Gastroesophageal sphincter (tissue), 4 donors: ENCODE data around the gene TTN. TPM values are rescaled to one million over a fixed set of nuclear protein-coding genes. Genes with fewer than 3 reads are reported as not detected.

Experiments used
- ATAC-seq: fragments of 150-250 bp; one replicate; pipeline ENCODE4 v1.9.1; 2016; ENCODE audit warnings: mild to moderate bottlenecking, moderate library complexity
- H3K27ac ChIP-seq, 4 donors: fragments of 200-600 bp; sonication (generic) in 3 of 4; 1 replicate in 3 of 4; 2 replicates in 1 of 4; pipeline ENCODE4 v1.5.1; 2016 to 2019
- H3K27me3 ChIP-seq: fragments of 200-600 bp; sonication (generic); one replicate; pipeline ENCODE4 v1.5.1; 2019
- H3K36me3 ChIP-seq, 2 donors: fragments of 200-600 bp; sonication (generic); one replicate each; pipeline ENCODE4 v1.5.1; 2019; ENCODE audit warnings: control low read depth in 1 of 2
- H3K4me1 ChIP-seq, 3 donors: fragments of 200-600 bp; sonication (generic); 1 replicate in 2 of 3; 2 replicates in 1 of 3; pipeline ENCODE4 v1.5.1; 2016 to 2019; ENCODE audit warnings: control low read depth in 2 of 3
- H3K4me3 ChIP-seq, 2 donors: fragments of 200-600 bp; sonication (generic); one replicate each; pipeline ENCODE4 v1.5.1; 2019; ENCODE audit warnings: mild to moderate bottlenecking in 1 of 2, moderate library complexity in 1 of 2
- H3K9me3 ChIP-seq, 3 donors: fragments of 200-600 bp; sonication (generic); one replicate each; pipeline ENCODE4 v1.5.1; 2017 to 2019; ENCODE audit warnings: control low read depth in 2 of 3
- CTCF ChIP-seq, 4 experiments: fragments of 200-600 bp in 2 of 4; fragments of 450-650 bp in 2 of 4; sonication (generic) in 1 of 4; IDR thresholded peaks; one replicate each; pipeline ENCODE4 v1.5.1; 2017 to 2019; ENCODE audit warnings: antibody characterized with exemption in 4 of 4, mild to moderate bottlenecking in 2 of 4, moderate library complexity in 2 of 4
- EP300 ChIP-seq: sonication (generic); formaldehyde crosslinking; IDR thresholded peaks from one replicate; pipeline ENCODE4 v1.6.1; 2017; ENCODE audit warnings: antibody characterized with exemption, mild to moderate bottlenecking
- POLR2A ChIP-seq, 2 donors: fragments of 450-650 bp; IDR thresholded peaks; one replicate each; pipeline ENCODE4 v1.6.1; 2017; ENCODE audit warnings: antibody characterized with exemption in 2 of 2, mild to moderate bottlenecking in 2 of 2, moderate library complexity in 1 of 2
- POLR2AphosphoS5 ChIP-seq: sonication (generic); formaldehyde crosslinking; IDR thresholded peaks from one replicate; pipeline ENCODE4 v1.6.1; 2017; ENCODE audit warnings: antibody characterized with exemption
- WGBS, 2 donors: methylation state at CpG; one replicate each; pipeline ENCODE4 v1.1.5; 2018; ENCODE audit warnings: low coverage in 1 of 2; 5-methylcytosine and 5-hydroxymethylcytosine counted together
- total RNA-seq, 4 donors: library from RNA; depleted of rRNA; stranded (reverse); fragments of >200 nt; gene quantifications; one replicate each; pipeline ENCODE4 v1.1.0, GENCODE V29; 2016

The TTN gene
- total RNA-seq, 4 donors from 2014 or later: 5.0 to 12.8 (median 8.3) TPM

GRCh38 chr2:178776751-178777150, 30.5 kb downstream of the TTN start:
- TF ChIP-seq EP300: no peak
- no peak for TF ChIP-seq POLR2A (IDR thresholded peaks at IDR 0.05)
- no peak for TF ChIP-seq POLR2AphosphoS5
- TF ChIP-seq CTCF (IDR thresholded peaks at IDR 0.05): no peak
- Histone ChIP-seq H3K27ac (no peak overlapping the region), H3K36me3 (no peaks in the 10 kb centered on the region), H3K9me3 (no peaks in the 10 kb centered on the region), H3K4me1 (no peaks in the 10 kb centered on the region), H3K4me3 (no peak overlapping the region), H3K27me3 (no peaks in the 10 kb centered on the region)
- WGBS, 2 donors: 85% methylated on average over 4 of the region's 4 CpGs; no CpG with 5 or more reads in 1 of the 2 donors
- ATAC-seq: no peak

- TF ChIP-seq POLR2A (IDR thresholded peaks at IDR 0.05): no peak
- TF ChIP-seq POLR2AphosphoS5: no peak
- no peak for TF ChIP-seq EP300
- TF ChIP-seq CTCF (IDR thresholded peaks at IDR 0.05): no peak
- ATAC-seq: no peak
- H3K4me3 ChIP-seq: no peak overlapping the region
- WGBS, 2 donors: 91 to 93% methylated on average over 4 to 7 of the region's 7 CpGs
- no peaks in the 10 kb centered on the region for H3K27me3 ChIP-seq
- no peaks in the 10 kb centered on the region for H3K4me1 ChIP-seq
- H3K36me3 ChIP-seq: no peaks in the 10 kb centered on the region
- H3K9me3 ChIP-seq: no peaks in the 10 kb centered on the region
- no peak overlapping the region for H3K27ac ChIP-seq
These were observed 31.2 kb downstream of the TTN start for GRCh38 chr2:178775975-178776374.

- ATAC-seq: no peak
- Histone ChIP-seq H3K36me3 (no peaks in the 10 kb centered on the region), H3K9me3 (no peaks in the 10 kb centered on the region), H3K4me1 (peaks cover 0 to 11% (median 0%) of the 10 kb centered on the region in 3 donors), H3K27me3 (no peaks in the 10 kb centered on the region), H3K4me3 (no peak overlapping the region), H3K27ac (no peak overlapping the region)
- TF ChIP-seq POLR2AphosphoS5 (no peak), EP300 (no peak), CTCF (IDR thresholded peaks at IDR 0.05) (no peak), POLR2A (IDR thresholded peaks at IDR 0.05) (no peak)
- WGBS, 2 donors: 76% methylated on average over 2 of the region's 2 CpGs
These were observed 36.7 kb downstream of the TTN start for GRCh38 chr2:178770518-178770917.

- H3K36me3 ChIP-seq: no peaks in the 10 kb centered on the region
- ATAC-seq: no peak
These were observed 39.8 kb downstream of the TTN start for GRCh38 chr2:178767094-178768060.

More at GRCh38 chr2:178767094-178768060, 39.8 kb downstream of the TTN start:
- no peaks in the 10 kb centered on the region for H3K27me3 ChIP-seq
- TF ChIP-seq POLR2A (IDR thresholded peaks at IDR 0.05) (no peak), POLR2AphosphoS5 (no peak), EP300 (no peak), CTCF (IDR thresholded peaks at IDR 0.05) (no peak)
- H3K4me1 ChIP-seq: peaks cover 0 to 11% (median 0%) of the 10 kb centered on the region in 3 donors
- 60 to 65% methylated on average over 9 to 11 of the region's 11 CpGs for WGBS, 2 donors
- no peak overlapping the region for H3K27ac ChIP-seq
- H3K9me3 ChIP-seq: no peaks in the 10 kb centered on the region
- H3K4me3 ChIP-seq: no peak overlapping the region
